ENCODE data around the gene ZGRF1.

DNA sequence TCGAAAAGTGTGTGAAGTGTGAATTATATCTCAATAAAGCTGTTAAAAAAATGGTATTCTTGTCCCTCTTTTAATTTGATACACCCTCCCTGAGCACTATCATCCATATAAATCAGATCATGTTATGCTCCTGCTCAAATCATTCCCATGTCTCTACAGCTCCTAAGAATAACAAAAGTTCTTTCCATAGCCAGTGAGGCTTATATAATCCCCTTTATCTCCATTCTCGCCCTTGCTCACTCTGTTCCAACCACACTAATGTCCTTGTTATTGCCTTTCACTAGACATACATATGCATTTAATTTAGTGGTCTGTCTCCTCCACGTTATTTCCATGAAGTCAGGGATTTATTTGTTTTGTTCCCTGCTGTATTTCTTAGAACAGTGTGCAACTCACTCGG lies 10.5 kb downstream of the ZGRF1 start:
- TF ChIP-seq, protein P1, sequence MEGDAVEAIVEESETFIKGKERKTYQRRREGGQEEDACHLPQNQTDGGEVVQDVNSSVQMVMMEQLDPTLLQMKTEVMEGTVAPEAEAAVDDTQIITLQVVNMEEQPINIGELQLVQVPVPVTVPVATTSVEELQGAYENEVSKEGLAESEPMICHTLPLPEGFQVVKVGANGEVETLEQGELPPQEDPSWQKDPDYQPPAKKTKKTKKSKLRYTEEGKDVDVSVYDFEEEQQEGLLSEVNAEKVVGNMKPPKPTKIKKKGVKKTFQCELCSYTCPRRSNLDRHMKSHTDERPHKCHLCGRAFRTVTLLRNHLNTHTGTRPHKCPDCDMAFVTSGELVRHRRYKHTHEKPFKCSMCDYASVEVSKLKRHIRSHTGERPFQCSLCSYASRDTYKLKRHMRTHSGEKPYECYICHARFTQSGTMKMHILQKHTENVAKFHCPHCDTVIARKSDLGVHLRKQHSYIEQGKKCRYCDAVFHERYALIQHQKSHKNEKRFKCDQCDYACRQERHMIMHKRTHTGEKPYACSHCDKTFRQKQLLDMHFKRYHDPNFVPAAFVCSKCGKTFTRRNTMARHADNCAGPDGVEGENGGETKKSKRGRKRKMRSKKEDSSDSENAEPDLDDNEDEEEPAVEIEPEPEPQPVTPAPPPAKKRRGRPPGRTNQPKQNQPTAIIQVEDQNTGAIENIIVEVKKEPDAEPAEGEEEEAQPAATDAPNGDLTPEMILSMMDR (IDR thresholded peaks at IDR 0.05) = no peak
- no peak for TF ChIP-seq POLR2A (IDR thresholded peaks at IDR 0.05)
